IPS-15b (cell line): ENCODE data around the gene MIPEP.

Experiments used
- H3K27me3 ChIP-seq: one replicate; pipeline ENCODE4 v1.6.1; 2013; ENCODE audit warnings: low read length; ENCODE audit not compliant: control insufficient read depth, insufficient read depth
- H3K36me3 ChIP-seq: one replicate; pipeline ENCODE4 v1.6.1; 2013; ENCODE audit warnings: low read length; ENCODE audit not compliant: control insufficient read depth, insufficient read depth
- H3K4me1 ChIP-seq: one replicate; pipeline ENCODE4 v1.6.1; 2013; ENCODE audit warnings: mild to moderate bottlenecking, low read length; ENCODE audit not compliant: control insufficient read depth, insufficient read depth
- H3K4me3 ChIP-seq: one replicate; pipeline ENCODE4 v1.5.1; 2013; ENCODE audit warnings: low read depth, low read length
- H3K9ac ChIP-seq: one replicate; pipeline ENCODE4 v1.6.1; 2013; ENCODE audit warnings: low read depth, mild to moderate bottlenecking, low read length
- H3K9me3 ChIP-seq: one replicate; pipeline ENCODE4 v1.6.1; 2013; ENCODE audit warnings: mild to moderate bottlenecking, low read length; ENCODE audit not compliant: control insufficient read depth, insufficient read depth

MIPEP gene

GRCh38 chr13:23888658-23889614 lies at the start of gene MIPEP:
Gene MIPEP, minus strand, starts transcription at chr13:23889400. Its CDS starts 80 bp downstream, at chr13:23889320.
- Histone ChIP-seq H3K4me3 (peak within 1 kb of the TSS; percentile 96), H3K9ac (peak within 1 kb of the TSS; percentile 47), H3K36me3 (no peaks in the 10 kb centered on the region), H3K9me3 (no peaks in the 10 kb centered on the region), H3K27me3 (no peaks in the 10 kb centered on the region), H3K4me1 (no peaks in the 10 kb centered on the region)

- Histone ChIP-seq H3K4me3 (no peak overlapping the region), H3K4me1 (no peaks in the 10 kb centered on the region), H3K27me3 (no peaks in the 10 kb centered on the region), H3K36me3 (no peaks in the 10 kb centered on the region), H3K9ac (no peak overlapping the region), H3K9me3 (no peaks in the 10 kb centered on the region)
Observed at GRCh38 chr13:23934520-23934919, 45.3 kb upstream of the MIPEP start.

GRCh38 chr13:23928985-23929384 lies 39.8 kb upstream of the MIPEP start:
- Histone ChIP-seq H3K9ac (no peak overlapping the region), H3K4me1 (no peaks in the 10 kb centered on the region), H3K4me3 (no peak overlapping the region), H3K36me3 (no peaks in the 10 kb centered on the region), H3K9me3 (no peaks in the 10 kb centered on the region), H3K27me3 (no peaks in the 10 kb centered on the region)

- Histone ChIP-seq H3K36me3 (no peaks in the 10 kb centered on the region), H3K4me3 (no peak overlapping the region), H3K4me1 (peaks cover 7% of the 10 kb centered on the region), H3K27me3 (no peaks in the 10 kb centered on the region), H3K9me3 (no peaks in the 10 kb centered on the region), H3K9ac (no peak overlapping the region)
Observed at GRCh38 chr13:23923031-23923430, 33.8 kb upstream of the MIPEP start.

- no peaks in the 10 kb centered on the region for H3K9me3 ChIP-seq
- H3K27me3 ChIP-seq, result no peaks in the 10 kb centered on the region
- H3K9ac ChIP-seq, result no peak overlapping the region
- H3K4me3 ChIP-seq, result no peak overlapping the region
- no peaks in the 10 kb centered on the region for H3K36me3 ChIP-seq
- peaks cover 7% of the 10 kb centered on the region for H3K4me1 ChIP-seq
Observed at GRCh38 chr13:23922005-23922932, 33.1 kb upstream of the MIPEP start.

GRCh38 chr13:23921451-23921888 lies 32.3 kb upstream of the MIPEP start:
- Histone ChIP-seq H3K9me3 (no peaks in the 10 kb centered on the region), H3K27me3 (no peaks in the 10 kb centered on the region), H3K36me3 (no peaks in the 10 kb centered on the region), H3K4me1 (peaks cover 7% of the 10 kb centered on the region), H3K9ac (no peak overlapping the region), H3K4me3 (no peak overlapping the region)

- Histone ChIP-seq H3K9ac (no peak overlapping the region), H3K36me3 (no peaks in the 10 kb centered on the region), H3K4me3 (no peak overlapping the region), H3K4me1 (peaks cover 7% of the 10 kb centered on the region), H3K27me3 (no peaks in the 10 kb centered on the region), H3K9me3 (no peaks in the 10 kb centered on the region)
Observed at GRCh38 chr13:23919006-23919405, 29.8 kb upstream of the MIPEP start.

GRCh38 chr13:23918208-23918607 lies 29.0 kb upstream of the MIPEP start:
- Histone ChIP-seq H3K27me3 (no peaks in the 10 kb centered on the region), H3K9ac (no peak overlapping the region), H3K4me3 (no peak overlapping the region), H3K4me1 (peaks cover 7% of the 10 kb centered on the region), H3K36me3 (no peaks in the 10 kb centered on the region), H3K9me3 (no peaks in the 10 kb centered on the region)

- H3K27me3 ChIP-seq, result no peaks in the 10 kb centered on the region
- no peaks in the 10 kb centered on the region for H3K4me1 ChIP-seq
- H3K4me3 ChIP-seq, result no peak overlapping the region
- H3K9ac ChIP-seq, result no peak overlapping the region
- H3K36me3 ChIP-seq, result no peaks in the 10 kb centered on the region
- H3K9me3 ChIP-seq, result no peaks in the 10 kb centered on the region
Observed at GRCh38 chr13:23915308-23915707, 26.1 kb upstream of the MIPEP start.

GRCh38 chr13:23912469-23912868 lies 23.3 kb upstream of the MIPEP start:
- H3K4me1 ChIP-seq, result no peaks in the 10 kb centered on the region
- no peaks in the 10 kb centered on the region for H3K27me3 ChIP-seq
- no peaks in the 10 kb centered on the region for H3K9me3 ChIP-seq
- H3K9ac ChIP-seq, result no peak overlapping the region
- no peaks in the 10 kb centered on the region for H3K36me3 ChIP-seq
- no peak overlapping the region for H3K4me3 ChIP-seq

- Histone ChIP-seq H3K9ac (no peak overlapping the region), H3K4me1 (no peaks in the 10 kb centered on the region), H3K27me3 (peaks cover under 1% of the 10 kb centered on the region), H3K9me3 (no peaks in the 10 kb centered on the region), H3K4me3 (no peak overlapping the region), H3K36me3 (no peaks in the 10 kb centered on the region)
Observed at GRCh38 chr13:23909606-23910005, 20.4 kb upstream of the MIPEP start.
